ENCODE measurements around the gene GNAI2. TPM values are rescaled to one million over a fixed set of nuclear protein-coding genes. Genes with fewer than 3 reads are reported as not detected.
"Not testable (repeated sequence)": the region's sequence is repeated elsewhere in the genome, so short reads cannot be mapped to it uniquely, and the experiment has no call there.

GNAI2 gene
- total RNA-seq, 2 experiments from 2014 or later, result 238 to 242 TPM

GRCh38 chr3:50279255-50280016, 43.4 kb downstream of the GNAI2 start:
- ChIA-PET CTCF (interaction anchor here (1.0 to 2.1 kb wide), 5 partner anchors 20 to 86 kb away, joined by 3 to 6 read pairs (median 4); partner anchors contain the start of genes HYAL3 and NAA80), POLR2A (interaction anchor here (1.0 to 9.6 kb wide), 4 partner anchors 11 to 48 kb away, joined by 3 to 98 read pairs (median 6); partner anchors contain the start of genes HYAL3, IFRD2 and NAA80)
- no peak for TF ChIP-seq CTCF (IDR thresholded peaks at IDR 0.05)
- H3K9me3 Mint-ChIP-seq, result no peaks in the 10 kb centered on the region
- H3K4me3 Mint-ChIP-seq, result no peak overlapping the region
- no peaks in the 10 kb centered on the region for H3K36me3 Mint-ChIP-seq (ENCODE audit: low read depth)
- peaks cover 15% of the 10 kb centered on the region for H3K4me1 Mint-ChIP-seq (ENCODE audit: low read depth)
- DNase-seq, result no peak
- no peak overlapping the region for H3K27ac Mint-ChIP-seq
- intact Hi-C loops (cut with micrococcal nuclease), result loop anchor here (2.0 kb wide), 1 partner anchor 87 kb away; no protein-coding TSS in a partner anchor
- no peak for ATAC-seq
- H3K27me3 Mint-ChIP-seq, result peaks cover 21% of the 10 kb centered on the region

GRCh38 chr3:50284121-50284520, 48.1 kb downstream of the GNAI2 start:
- H3K27me3 Mint-ChIP-seq; intact Hi-C loops (cut with micrococcal nuclease); DNase-seq; ATAC-seq; H3K4me1 Mint-ChIP-seq (ENCODE audit: low read depth); H3K27ac Mint-ChIP-seq; H3K9me3 Mint-ChIP-seq; H3K4me3 Mint-ChIP-seq: not testable (repeated sequence)
- ChIA-PET POLR2A (interaction anchor here (0.8 to 1.8 kb wide), 6 partner anchors 8 to 53 kb away, joined by 3 to 9 read pairs (median 4); partner anchors contain the start of genes IFRD2 and TUSC2), CTCF (interaction anchor here (1.0 to 1.8 kb wide), 3 partner anchors 9 to 32 kb away, joined by 3 to 8 read pairs (median 5); no protein-coding TSS in a partner anchor)
- peaks cover 18% of the 10 kb centered on the region for H3K36me3 Mint-ChIP-seq (ENCODE audit: low read depth)

- no peak for TF ChIP-seq CTCF (IDR thresholded peaks at IDR 0.05)
- intact Hi-C loops (cut with micrococcal nuclease), result no loop called here
- ChIA-PET POLR2A (interaction anchor here (0.8 to 8.2 kb wide), 2 partner anchors 8 to 52 kb away, joined by 4 to 98 read pairs; partner anchors contain the start of gene LSMEM2), CTCF (interaction anchor here (1.3 to 3.6 kb wide), 3 partner anchors 12 to 40 kb away, joined by 3 to 13 read pairs (median 7); no protein-coding TSS in a partner anchor)
- peaks cover 37% of the 10 kb centered on the region for H3K36me3 Mint-ChIP-seq (ENCODE audit: low read depth)
- H3K4me3 Mint-ChIP-seq, result no peak overlapping the region
- H3K27me3 Mint-ChIP-seq, result no peaks in the 10 kb centered on the region
- no peaks in the 10 kb centered on the region for H3K9me3 Mint-ChIP-seq
- DNase-seq (no peak), ATAC-seq (no peak)
- H3K4me1 Mint-ChIP-seq (ENCODE audit: low read depth), result peaks cover 8% of the 10 kb centered on the region
- no peak overlapping the region for H3K27ac Mint-ChIP-seq
Measured at GRCh38 chr3:50286322-50287227, 50.6 kb downstream of the GNAI2 start.

GRCh38 chr3:50287262-50287661, 51.3 kb downstream of the GNAI2 start:
- intact Hi-C loops (cut with micrococcal nuclease), result no loop called here
- DNase-seq (no peak), ATAC-seq (no peak)
- H3K36me3 Mint-ChIP-seq (ENCODE audit: low read depth), result peaks cover 37% of the 10 kb centered on the region
- POLR2A ChIA-PET, result interaction anchor here (1.0 to 8.2 kb wide), 4 partner anchors 9 to 19 kb away, joined by 3 to 98 read pairs (median 6); partner anchors contain the start of gene LSMEM2
- no peak overlapping the region for H3K27ac Mint-ChIP-seq
- CTCF ChIA-PET, result interaction anchor here (1.3 to 3.6 kb wide), 3 partner anchors 12 to 40 kb away, joined by 3 to 13 read pairs (median 7); no protein-coding TSS in a partner anchor
- H3K4me1 Mint-ChIP-seq (ENCODE audit: low read depth), result peaks cover 8% of the 10 kb centered on the region
- no peaks in the 10 kb centered on the region for H3K9me3 Mint-ChIP-seq
- TF ChIP-seq CTCF (IDR thresholded peaks at IDR 0.05), result no peak
- H3K4me3 Mint-ChIP-seq, result no peak overlapping the region
- H3K27me3 Mint-ChIP-seq, result no peaks in the 10 kb centered on the region
